CD14-positive monocyte (primary cell): ENCODE data around the gene CES3. TPM values are rescaled to one million over a fixed set of nuclear protein-coding genes. Genes with fewer than 3 reads are reported as not detected.

ENCODE experiments used
- DNase-seq, 3 donors: peaks; one replicate each; pipeline ENCODE4 v3.0.0-alpha.2; 2011 to 2022
- H2AFZ ChIP-seq: 2 replicates; pipeline ENCODE4 v1.6.0; 2012; ENCODE audit warnings: mild to moderate bottlenecking, low read depth, low read length, inconsistent platforms; ENCODE audit not compliant: insufficient read depth, poor library complexity, severe bottlenecking
- H3K27ac ChIP-seq, 2 donors: 1 replicate in 1 of 2; 2 replicates in 1 of 2; pipeline ENCODE4 v1.5.1; 2012 to 2013; ENCODE audit warnings: low read length in 2 of 2, control low read depth in 1 of 2, inconsistent platforms in 1 of 2, low read depth in 1 of 2, mild to moderate bottlenecking in 1 of 2
- H3K27me3 ChIP-seq, 2 donors: one replicate each; pipeline versions ENCODE4 v1.6.0 to v1.6.1; 2011 to 2013; ENCODE audit warnings: low read length in 2 of 2; ENCODE audit not compliant: control insufficient read depth in 2 of 2, insufficient read depth in 2 of 2
- H3K36me3 ChIP-seq, 2 donors: replicated peaks in 1 of 2; 1 replicate in 1 of 2; 2 replicates in 1 of 2; pipeline versions ENCODE4 v1.5.1 to v1.6.1; 2012 to 2013; ENCODE audit warnings: low read length in 2 of 2, control low read depth in 1 of 2, inconsistent platforms in 1 of 2, mild to moderate bottlenecking in 1 of 2; ENCODE audit not compliant: insufficient read depth in 2 of 2, control insufficient read depth in 1 of 2
- H3K4me1 ChIP-seq, 2 donors: 1 replicate in 1 of 2; 2 replicates in 1 of 2; pipeline versions ENCODE4 v1.5.1 to v1.6.1; 2012 to 2013; ENCODE audit warnings: low read length in 2 of 2, control low read depth in 1 of 2, inconsistent platforms in 1 of 2, mild to moderate bottlenecking in 1 of 2, moderate library complexity in 1 of 2; ENCODE audit not compliant: insufficient read depth in 2 of 2, control insufficient read depth in 1 of 2
- H3K4me2 ChIP-seq: replicated peaks from 2 replicates; pipeline ENCODE3; 2012; ENCODE audit warnings: low read length, moderate library complexity, mild to moderate bottlenecking; ENCODE audit not compliant: poor library complexity, severe bottlenecking; ENCODE audit errors: extremely low read depth
- H3K4me3 ChIP-seq, 3 experiments: fragments of 200-600 bp in 1 of 3; sonication (generic) in 1 of 3; replicated peaks in 1 of 3; 1 replicate in 2 of 3; 2 replicates in 1 of 3; pipeline ENCODE4 v1.5.1; 2011 to 2013; ENCODE audit warnings: low read length in 3 of 3, mild to moderate bottlenecking in 3 of 3, control low read depth in 2 of 3, low read depth in 2 of 3, inconsistent platforms in 1 of 3, moderate library complexity in 1 of 3
- H3K79me2 ChIP-seq: 2 replicates; pipeline ENCODE4 v1.6.0; 2012; ENCODE audit warnings: mild to moderate bottlenecking, control low read depth, inconsistent platforms, low read length, moderate library complexity; ENCODE audit not compliant: insufficient read depth
- H3K9ac ChIP-seq: 2 replicates; pipeline ENCODE4 v1.6.0; 2017; ENCODE audit warnings: low read length, mild to moderate bottlenecking; ENCODE audit not compliant: insufficient read depth, poor library complexity, severe bottlenecking
- H3K9me3 ChIP-seq, 2 donors: replicated peaks in 1 of 2; 1 replicate in 1 of 2; 2 replicates in 1 of 2; pipeline versions ENCODE4 v1.5.1 to v1.6.1; 2012 to 2013; ENCODE audit warnings: low read length in 2 of 2, control low read depth in 1 of 2; ENCODE audit not compliant: control insufficient read depth in 1 of 2, insufficient read depth in 1 of 2
- H4K20me1 ChIP-seq: 2 replicates; pipeline ENCODE4 v1.6.0; 2012; ENCODE audit warnings: mild to moderate bottlenecking, low read length, control low read depth, moderate library complexity; ENCODE audit not compliant: insufficient read depth
- H3K27ac Mint-ChIP-seq, 7 donors: one replicate each; pipeline ENCODE4 v1.8.0; 2020; ENCODE audit warnings: mild to moderate bottlenecking in 7 of 7, mixed read lengths in 7 of 7, moderate library complexity in 6 of 7, inconsistent platforms in 2 of 7
- H3K27me3 Mint-ChIP-seq, 3 donors: one replicate each; pipeline ENCODE4 v1.8.0; 2021 to 2022; ENCODE audit warnings: low read depth in 3 of 3, mild to moderate bottlenecking in 3 of 3, mixed read lengths in 3 of 3, moderate library complexity in 3 of 3, inconsistent platforms in 1 of 3
- H3K36me3 Mint-ChIP-seq, 2 donors: one replicate each; pipeline ENCODE4 v1.8.0; 2020; ENCODE audit warnings: mixed read lengths in 2 of 2, inconsistent platforms in 1 of 2, mild to moderate bottlenecking in 1 of 2
- H3K4me1 Mint-ChIP-seq: one replicate; pipeline ENCODE4 v1.8.0; 2020; ENCODE audit warnings: mild to moderate bottlenecking, mixed read lengths
- H3K4me3 Mint-ChIP-seq, 2 donors: one replicate each; pipeline ENCODE4 v1.8.0; 2020; ENCODE audit warnings: mild to moderate bottlenecking in 2 of 2, mixed read lengths in 2 of 2, moderate library complexity in 1 of 2
- H3K9me3 Mint-ChIP-seq, 7 donors: one replicate each; pipeline ENCODE4 v1.8.0; 2020 to 2022; ENCODE audit warnings: mixed read lengths in 7 of 7, mild to moderate bottlenecking in 6 of 7, moderate library complexity in 6 of 7, inconsistent platforms in 2 of 7
- CTCF ChIP-seq: fragments of 200-600 bp; IDR thresholded peaks from one replicate; pipeline ENCODE4 v1.8.0; 2022; ENCODE audit warnings: antibody characterized with exemption, mild to moderate bottlenecking
- whole genome bisulfite sequencing: methylation state at CpG from one replicate; pipeline ENCODE4 v1.1.5; 2013; ENCODE audit warnings: missing lambda C conversion rate; ENCODE audit not compliant: insufficient coverage; 5-methylcytosine and 5-hydroxymethylcytosine counted together
- intact Hi-C, 2 donors: fragments of 100-400 bp; cut with micrococcal nuclease; formaldehyde crosslinking; loops; one replicate each; pipeline versions ENCODE4 v1.15.0 to v1.15.1; 2023
- polyA plus RNA-seq, 3 donors: library from polyadenylated mRNA; depleted of rRNA in 1 of 3; unstranded in 2 of 3; stranded (reverse) in 1 of 3; fragments of 300-500 nt in 2 of 3; fragments of >200 nt in 1 of 3; fragmentation: Illumina TruSeq in 2 of 3; gene quantifications; 1 replicate in 2 of 3; 2 replicates in 1 of 3; pipeline ENCODE4 v1.2.3, GENCODE V29; 2012 to 2021
- small RNA-seq: library from RNA; depleted of rRNA; stranded (forward); fragments of <200 nt; gene quantifications from one replicate; pipeline ENCODE3, GENCODE V24; 2012; ENCODE audit warnings: low read depth; ENCODE audit not compliant: insufficient read length

CES3 gene
- polyA plus RNA-seq, 3 donors, result 0.48 TPM; not detected in 2

GRCh38 chr16:67023689-67024088 is 62.6 kb downstream of the CES3 start:
- no peak overlapping the region for H3K4me2 ChIP-seq
- no CpG with 5 or more reads among the region's 1 CpG for WGBS
- H3K27ac ChIP-seq, result no peak overlapping the region
- Mint-ChIP-seq H3K27me3 (peaks cover 1 to 6% (median 3%) of the 10 kb centered on the region in 3 donors), H3K27ac (no peak overlapping the region), H3K9me3 (no peaks in the 10 kb centered on the region), H3K36me3 (no peaks in the 10 kb centered on the region), H3K4me3 (no peak overlapping the region), H3K4me1 (peaks cover 10% of the 10 kb centered on the region)
- intact Hi-C loops, result loop anchor here in 1 of 2 donors (10.0 kb wide), 1 partner anchor 81 kb away; the partner anchor contains the start of gene PHAF1
- no peaks in the 10 kb centered on the region for H3K27me3 ChIP-seq
- H3K36me3 ChIP-seq, result no peaks in the 10 kb centered on the region
- H3K9ac ChIP-seq, result no peak overlapping the region
- no peak for DNase-seq
- H3K9me3 ChIP-seq, result no peaks in the 10 kb centered on the region
- H4K20me1 ChIP-seq, result no peaks in the 10 kb centered on the region
- peaks cover 6 to 9% of the 10 kb centered on the region in 2 donors for H3K4me1 ChIP-seq
- no peak overlapping the region for H3K4me3 ChIP-seq
- H3K79me2 ChIP-seq, result no peaks in the 10 kb centered on the region
- no peak overlapping the region for H2AFZ ChIP-seq
- TF ChIP-seq CTCF, result no peak

Small RNAs within 50 kb of the gene (small RNA-seq; reads per million reads assigned to genes)
- gene RN7SL543P, result not detected

Other genes with a start within 250 kb of the CES3 start
- gene DYNC1LI2, start 209.7 kb upstream of the CES3 start, polyA plus RNA-seq, result 100 to 1,000 TPM in 1 of 3 donors, 10 to 100 TPM in 2; 14.9 to 125 (median 23.9) TPM
- gene TERB1, start 159.7 kb upstream of the CES3 start, polyA plus RNA-seq, result not detected
- gene NAE1, start 130.3 kb upstream of the CES3 start, polyA plus RNA-seq, result 10 to 100 TPM; 10.8 to 18.6 (median 16.8) TPM
- not detected for gene CA7, start 116.9 kb upstream of the CES3 start, polyA plus RNA-seq
- 1 to 10 TPM in 1 of 3 donors, not detected in 2; 1.1 TPM for gene PDP2, start 80.8 kb upstream of the CES3 start, polyA plus RNA-seq
- not detected for gene CDH16, start 42.4 kb upstream of the CES3 start, polyA plus RNA-seq
- 1 to 10 TPM in 1 of 3 donors, under 1 TPM in 2; 0.42 to 1.9 (median 0.55) TPM for gene RRAD, start 35.7 kb upstream of the CES3 start, polyA plus RNA-seq
- gene CIAO2B, start 26.9 kb upstream of the CES3 start, polyA plus RNA-seq, result 100 to 1,000 TPM; 121 to 140 (median 132) TPM
- gene CES2, start 25.8 kb upstream of the CES3 start, polyA plus RNA-seq, result 10 to 100 TPM; 14.0 to 29.0 (median 23.2) TPM
- gene CES4A, start 27.3 kb downstream of the CES3 start, polyA plus RNA-seq, result 10 to 100 TPM in 1 of 3 donors, 1 to 10 TPM in 2; 3.3 to 47.6 (median 4.1) TPM
- gene CBFB, start 67.9 kb downstream of the CES3 start, polyA plus RNA-seq, result 10 to 100 TPM; 28.3 to 45.4 (median 29.5) TPM
- gene PHAF1, start 148.7 kb downstream of the CES3 start, polyA plus RNA-seq, result 10 to 100 TPM; 18.8 to 68.2 (median 26.5) TPM
- under 1 TPM; 0.10 to 0.67 (median 0.20) TPM for gene B3GNT9, start 189.7 kb downstream of the CES3 start, polyA plus RNA-seq
- 10 to 100 TPM; 26.0 to 46.2 (median 35.8) TPM for gene TRADD, start 198.6 kb downstream of the CES3 start, polyA plus RNA-seq
- gene FBXL8, start 198.7 kb downstream of the CES3 start, polyA plus RNA-seq, result 10 to 100 TPM in 1 of 3 donors, 1 to 10 TPM in 2; 3.2 to 27.7 (median 5.2) TPM
- gene HSF4, start 203.5 kb downstream of the CES3 start, polyA plus RNA-seq, result 10 to 100 TPM in 1 of 3 donors, not detected in 2; 53.4 TPM
- gene NOL3, start 209.3 kb downstream of the CES3 start, polyA plus RNA-seq, result 10 to 100 TPM in 1 of 3 donors, 1 to 10 TPM in 2; 2.7 to 17.0 (median 3.8) TPM
- gene MATCAP1, start 222.7 kb downstream of the CES3 start, polyA plus RNA-seq, result 10 to 100 TPM in 1 of 3 donors, under 1 TPM in 2; 0.58 to 43.3 (median 0.99) TPM
- gene EXOC3L1, start 228.9 kb downstream of the CES3 start, polyA plus RNA-seq, result 1 to 10 TPM; 2.8 to 3.7 (median 3.0) TPM
- 100 to 1,000 TPM in 1 of 3 donors, 10 to 100 TPM in 2; 53.1 to 191 (median 61.5) TPM for gene E2F4, start 230.9 kb downstream of the CES3 start, polyA plus RNA-seq
- 1 to 10 TPM in 1 of 3 donors, under 1 TPM in 1, not detected in 1; 0.15 to 7.0 TPM for gene ELMO3, start 237.9 kb downstream of the CES3 start, polyA plus RNA-seq